HCT116 (cell line): ENCODE data around the gene FAR1.

Source experiments
- CEBPB ChIP-seq: IDR thresholded peaks from 2 replicates; pipeline ENCODE4 v1.6.1; 2012; ENCODE audit warnings: low read depth
- EGR1 ChIP-seq: IDR thresholded peaks from 2 replicates; pipeline ENCODE4 v1.6.1; 2012; ENCODE audit warnings: low read depth
- EZH2 ChIP-seq: fragments of 200-600 bp; sonication (generic); IDR thresholded peaks from 2 replicates; pipeline ENCODE4 v1.6.1; 2017; ENCODE audit warnings: antibody characterized with exemption, mixed run types
- JUND ChIP-seq: IDR thresholded peaks from 2 replicates; pipeline ENCODE4 v1.6.1; 2012
- RAD21 ChIP-seq: IDR thresholded peaks from 2 replicates; pipeline ENCODE4 v1.6.1; 2012; ENCODE audit warnings: low read depth, mild to moderate bottlenecking
- TF ChIP-seq, protein P1 (sequence below), 3 experiments: fragments of 200-600 bp in 1 of 3; sonication (generic) in 1 of 3; IDR thresholded peaks in 2 of 3; conservative IDR thresholded peaks in 1 of 3; 2 replicates each; pipeline ENCODE4 v1.5.1; 2012 to 2017; ENCODE audit warnings: low read depth in 2 of 3, low read length in 2 of 3, antibody characterized with exemption in 1 of 3, borderline replicate concordance in 1 of 3, control low read depth in 1 of 3, mild to moderate bottlenecking in 1 of 3, mixed read lengths in 1 of 3, mixed run types in 1 of 3, moderate library complexity in 1 of 3; ENCODE audit not compliant: insufficient read depth in 1 of 3
- TF ChIP-seq, protein P2 (sequence below): IDR thresholded peaks from 2 replicates; pipeline ENCODE4 v1.6.1; 2012

DNA sequence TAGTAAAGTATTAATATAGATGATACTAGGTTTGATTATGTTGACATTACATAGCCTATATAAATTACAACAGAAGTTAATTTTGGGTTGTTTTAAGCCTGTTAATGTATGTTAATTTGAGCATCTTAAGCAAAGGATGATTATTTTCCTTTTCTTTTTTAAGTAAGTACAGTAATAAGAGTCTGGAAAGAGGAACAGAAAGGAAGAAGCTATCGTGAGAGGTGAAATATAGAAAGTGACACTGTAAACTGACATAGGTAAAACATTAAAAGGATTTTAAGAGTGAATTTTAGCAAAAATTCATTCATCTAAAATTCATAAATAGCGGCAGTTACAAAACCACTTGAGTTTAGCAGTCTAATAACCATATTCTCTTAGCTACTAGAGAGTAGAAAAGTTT is 45.5 kb downstream of the FAR1 start:
- TF ChIP-seq JUND: no peak
- TF ChIP-seq RAD21: no peak
- TF ChIP-seq, protein P1, sequence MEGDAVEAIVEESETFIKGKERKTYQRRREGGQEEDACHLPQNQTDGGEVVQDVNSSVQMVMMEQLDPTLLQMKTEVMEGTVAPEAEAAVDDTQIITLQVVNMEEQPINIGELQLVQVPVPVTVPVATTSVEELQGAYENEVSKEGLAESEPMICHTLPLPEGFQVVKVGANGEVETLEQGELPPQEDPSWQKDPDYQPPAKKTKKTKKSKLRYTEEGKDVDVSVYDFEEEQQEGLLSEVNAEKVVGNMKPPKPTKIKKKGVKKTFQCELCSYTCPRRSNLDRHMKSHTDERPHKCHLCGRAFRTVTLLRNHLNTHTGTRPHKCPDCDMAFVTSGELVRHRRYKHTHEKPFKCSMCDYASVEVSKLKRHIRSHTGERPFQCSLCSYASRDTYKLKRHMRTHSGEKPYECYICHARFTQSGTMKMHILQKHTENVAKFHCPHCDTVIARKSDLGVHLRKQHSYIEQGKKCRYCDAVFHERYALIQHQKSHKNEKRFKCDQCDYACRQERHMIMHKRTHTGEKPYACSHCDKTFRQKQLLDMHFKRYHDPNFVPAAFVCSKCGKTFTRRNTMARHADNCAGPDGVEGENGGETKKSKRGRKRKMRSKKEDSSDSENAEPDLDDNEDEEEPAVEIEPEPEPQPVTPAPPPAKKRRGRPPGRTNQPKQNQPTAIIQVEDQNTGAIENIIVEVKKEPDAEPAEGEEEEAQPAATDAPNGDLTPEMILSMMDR (IDR thresholded peaks at IDR 0.05 in 2 of 3, conservative IDR thresholded peaks at IDR 0.05 in 1 of 3; ENCODE audit: borderline replicate concordance in 1 of 3, insufficient read depth in 1 of 3, low read depth in 2 of 3, low read length in 2 of 3): no peak
- no peak for TF ChIP-seq CEBPB
- TF ChIP-seq EGR1: no peak
- TF ChIP-seq, protein P2, sequence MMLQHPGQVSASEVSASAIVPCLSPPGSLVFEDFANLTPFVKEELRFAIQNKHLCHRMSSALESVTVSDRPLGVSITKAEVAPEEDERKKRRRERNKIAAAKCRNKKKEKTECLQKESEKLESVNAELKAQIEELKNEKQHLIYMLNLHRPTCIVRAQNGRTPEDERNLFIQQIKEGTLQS: no peak
- TF ChIP-seq EZH2: no peak
